ENCODE data around the gene NEU2.

NEU2 gene

GRCh38 chr2:233040571-233040970 is 8.1 kb downstream of the NEU2 start:
- DNase-seq (ENCODE audit: low read depth): no peak
- TF ChIP-seq CTCF (IDR thresholded peaks at IDR 0.05; ENCODE audit: low read length, missing control alignments): no peak
- H3K4me3 ChIP-seq (replicated peaks; ENCODE audit: low read depth, low read length): no peak overlapping the region

GRCh38 chr2:233041722-233042323 is 9.4 kb downstream of the NEU2 start:
- DNase-seq (ENCODE audit: low read depth): no peak
- no peak for TF ChIP-seq CTCF (IDR thresholded peaks at IDR 0.05; ENCODE audit: low read length, missing control alignments)

GRCh38 chr2:233042549-233042948 is 10.1 kb downstream of the NEU2 start:
- no peak overlapping the region for H3K4me3 ChIP-seq (replicated peaks; ENCODE audit: low read depth, low read length)
- TF ChIP-seq CTCF (IDR thresholded peaks at IDR 0.05; ENCODE audit: low read length, missing control alignments): no peak
- DNase-seq (ENCODE audit: low read depth): no peak

More at GRCh38 chr2:233041722-233042323, 9.4 kb downstream of the NEU2 start:
- H3K4me3 ChIP-seq (replicated peaks; ENCODE audit: low read depth, low read length): no peak overlapping the region

GRCh38 chr2:233044974-233045605 is 12.6 kb downstream of the NEU2 start:
- TF ChIP-seq CTCF (IDR thresholded peaks at IDR 0.05; ENCODE audit: low read length, missing control alignments): no peak
- no peak overlapping the region for H3K4me3 ChIP-seq (replicated peaks; ENCODE audit: low read depth, low read length)
- DNase-seq (ENCODE audit: low read depth): no peak

- no peak for DNase-seq (ENCODE audit: low read depth)
- TF ChIP-seq CTCF (IDR thresholded peaks at IDR 0.05; ENCODE audit: low read length, missing control alignments): no peak
- H3K4me3 ChIP-seq (replicated peaks; ENCODE audit: low read depth, low read length): no peak overlapping the region
Observed at GRCh38 chr2:233047206-233047605, 14.7 kb downstream of the NEU2 start.

GRCh38 chr2:233047667-233048066 is 15.2 kb downstream of the NEU2 start:
- TF ChIP-seq CTCF (IDR thresholded peaks at IDR 0.05; ENCODE audit: low read length, missing control alignments): no peak
- no peak overlapping the region for H3K4me3 ChIP-seq (replicated peaks; ENCODE audit: low read depth, low read length)
- no peak for DNase-seq (ENCODE audit: low read depth)
